HuH-7.5 (cell line): ENCODE measurements around the gene CDYL2.
"Not testable (repeated sequence)": the region's sequence is repeated elsewhere in the genome, so short reads cannot be mapped to it uniquely, and the experiment has no call there.

ENCODE experiments used
- DNase-seq: peaks from one replicate; pipeline ENCODE4 v3.0.0; 2011; ENCODE audit warnings: low spot score

Gene CDYL2

DNA sequence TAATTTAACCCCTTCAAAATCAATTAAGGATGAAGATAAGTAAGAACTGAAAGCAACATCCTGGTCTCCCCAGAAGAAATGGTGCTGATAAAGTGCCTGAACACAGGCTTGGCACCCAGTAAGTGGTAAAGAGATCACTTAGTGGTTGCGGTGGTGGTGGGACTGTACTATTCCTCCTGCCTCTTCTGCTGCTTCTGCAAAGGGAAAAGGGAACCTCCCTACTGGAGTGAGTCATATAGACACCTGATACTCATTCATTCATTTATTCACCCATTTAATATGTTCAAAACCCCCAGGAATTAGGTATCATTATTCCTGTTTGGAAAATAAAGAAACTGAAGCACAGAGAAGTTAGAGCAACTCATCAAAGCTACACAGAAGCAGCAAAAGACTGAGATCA, 60.6 kb downstream of the CDYL2 start:
- DNase-seq: no peak

- no peak for DNase-seq
These were observed 61.1 kb downstream of the CDYL2 start for GRCh38 chr16:80743273-80743672.

GRCh38 chr16:80742331-80742730, 62.1 kb downstream of the CDYL2 start:
- DNase-seq: no peak

GRCh38 chr16:80741724-80742123, 62.7 kb downstream of the CDYL2 start:
- DNase-seq: no peak

DNA sequence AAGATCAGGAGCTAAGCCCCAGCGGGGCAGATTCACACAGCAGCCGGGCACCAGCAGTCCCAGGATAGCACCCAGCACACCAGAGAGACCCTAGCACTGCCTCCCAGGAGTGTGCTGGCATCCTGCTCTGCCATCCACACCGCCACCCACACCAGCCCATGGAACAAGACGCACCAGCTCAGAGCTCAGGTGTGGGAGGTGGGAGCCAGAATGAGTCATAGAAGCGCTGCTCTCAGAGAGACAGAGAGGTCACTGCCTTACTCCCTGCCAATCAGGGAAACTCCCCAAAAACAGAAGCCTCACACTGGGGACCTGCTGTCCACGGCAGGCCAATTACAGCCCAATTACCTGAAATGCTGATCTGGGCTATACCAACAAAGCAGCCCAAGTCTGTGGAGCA, 64.9 kb downstream of the CDYL2 start:
- no peak for DNase-seq

GRCh38 chr16:80738521-80738920, 65.9 kb downstream of the CDYL2 start:
- no peak for DNase-seq

DNA sequence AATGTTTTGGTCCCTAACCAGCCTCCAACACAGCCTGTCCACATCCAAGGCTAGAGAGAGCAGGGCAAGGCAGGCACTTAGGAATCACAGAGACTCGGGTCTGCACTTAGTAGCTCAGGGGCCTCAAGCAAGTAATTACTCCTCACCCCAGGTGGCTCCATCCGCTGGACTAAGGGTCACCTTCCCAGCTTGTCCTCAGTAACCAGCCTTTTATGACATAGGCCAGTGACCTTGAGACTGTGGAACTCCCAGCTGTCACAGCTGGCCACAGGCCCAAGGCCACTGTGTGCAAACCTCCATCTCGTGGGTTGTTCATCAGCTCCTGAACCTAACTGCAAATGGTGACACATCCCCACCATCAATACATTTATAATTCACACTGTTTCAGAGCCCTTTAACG, 68.6 kb downstream of the CDYL2 start:
- peak; percentile 43 for DNase-seq

GRCh38 chr16:80733407-80733806, 71.0 kb downstream of the CDYL2 start:
- no peak for DNase-seq

- no peak for DNase-seq
These were observed 72.5 kb downstream of the CDYL2 start for GRCh38 chr16:80731915-80732314.

DNA sequence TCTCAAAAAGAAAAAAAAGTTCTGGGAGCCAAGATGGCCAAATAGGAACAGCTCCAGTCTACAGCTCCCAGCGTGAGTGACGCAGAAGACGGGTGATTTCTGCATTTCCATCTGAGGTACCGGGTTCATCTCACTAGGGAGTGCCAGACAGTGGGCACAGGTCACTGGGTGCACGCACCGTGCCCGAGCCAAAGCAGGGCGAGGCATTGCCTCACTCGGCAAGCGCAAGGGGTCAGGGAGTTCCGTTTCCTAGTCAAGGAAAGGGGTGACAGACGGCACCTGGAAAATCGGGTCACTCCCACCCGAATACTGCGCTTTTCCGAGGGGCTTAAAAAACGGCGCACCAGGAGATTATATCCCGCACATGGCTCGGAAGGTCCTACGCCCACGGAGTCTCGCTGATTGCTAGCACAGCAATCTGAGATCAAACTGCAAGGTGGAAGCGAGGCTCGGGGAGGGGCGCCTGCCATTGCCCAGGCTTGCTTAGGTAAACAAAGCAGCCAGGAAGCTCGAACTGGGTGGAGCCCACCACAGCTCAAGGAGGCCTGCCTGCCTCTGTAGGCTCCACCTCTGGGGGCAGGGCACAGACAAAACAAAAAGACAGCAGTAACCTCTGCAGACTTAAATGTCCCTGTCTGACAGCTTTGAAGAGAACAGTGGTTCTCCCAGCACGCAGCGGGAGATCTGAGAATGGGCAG, 77.2 kb downstream of the CDYL2 start:
- not testable (repeated sequence) for DNase-seq

DNA sequence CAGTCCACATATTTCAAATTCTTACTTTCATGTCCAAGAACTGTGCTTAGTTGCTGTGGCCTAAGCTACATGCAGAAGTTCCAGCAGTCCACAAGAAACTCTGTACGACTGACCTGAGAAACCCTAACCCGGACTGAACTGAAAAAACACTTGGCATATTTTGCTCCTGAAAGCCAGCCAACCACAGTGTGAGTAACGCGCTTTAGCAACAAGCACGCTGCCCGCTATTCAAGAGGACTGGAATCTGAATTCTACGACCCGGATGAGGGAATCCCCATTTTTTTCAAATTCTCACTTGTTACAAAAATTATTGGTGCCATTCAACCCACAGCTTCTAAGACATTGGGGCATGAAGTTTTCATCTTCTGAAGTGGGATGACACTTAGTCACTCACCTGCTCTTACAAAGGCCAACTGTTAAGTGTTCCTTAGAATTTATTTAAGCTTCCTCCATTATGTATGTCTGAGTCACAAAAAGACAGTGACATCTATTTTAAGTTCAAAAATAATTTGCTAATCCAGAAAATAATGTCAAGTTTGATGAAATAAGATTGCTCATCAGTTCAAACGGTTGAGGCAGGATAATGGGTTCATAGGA, 78.7 kb downstream of the CDYL2 start:
- DNase-seq: no peak

DNA sequence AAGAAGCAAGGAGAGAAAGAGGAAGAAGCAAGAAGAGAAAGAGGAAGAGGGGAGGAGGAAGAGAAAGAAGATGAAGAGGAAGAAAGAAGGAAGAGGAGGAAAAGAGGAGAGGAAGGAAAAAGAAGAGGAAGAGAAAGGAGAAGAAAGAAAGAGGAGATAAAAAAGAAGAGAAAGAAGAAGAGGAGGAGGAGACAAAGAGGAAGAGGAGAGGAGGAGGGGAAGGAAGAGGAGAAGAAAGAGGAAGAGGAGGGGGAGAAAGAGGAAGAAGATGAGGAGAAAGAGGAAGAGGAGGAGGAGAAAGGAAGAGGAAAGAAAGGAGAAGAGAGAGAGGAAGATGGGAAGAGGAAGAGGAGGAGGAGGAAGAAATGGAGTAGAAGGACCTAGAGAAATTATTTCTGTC, 80.4 kb downstream of the CDYL2 start:
- DNase-seq: no peak

DNA sequence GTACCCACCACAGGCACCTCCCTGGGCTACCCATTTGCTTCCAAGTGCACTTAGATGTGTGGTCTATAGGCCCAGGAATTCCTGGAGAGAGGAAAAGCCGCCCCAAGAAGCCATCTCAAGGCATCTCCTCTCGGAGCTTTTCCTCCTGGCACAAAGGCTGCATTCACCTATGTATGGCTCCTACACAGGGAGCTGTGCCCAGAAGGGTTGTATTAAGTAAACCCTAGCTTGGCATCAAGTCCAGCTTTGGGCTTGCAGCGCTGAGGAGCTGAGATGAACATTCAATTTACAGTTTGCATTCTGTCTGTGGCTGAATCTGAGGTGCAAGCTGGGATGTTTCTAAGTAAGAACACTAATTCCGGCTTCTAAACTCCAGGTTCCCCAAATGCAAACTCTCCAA, 81.3 kb downstream of the CDYL2 start:
- no peak for DNase-seq

GRCh38 chr16:80720804-80721371, 83.5 kb downstream of the CDYL2 start:
- no peak for DNase-seq

- no peak for DNase-seq
These were observed 84.8 kb downstream of the CDYL2 start for GRCh38 chr16:80719573-80719972.

- DNase-seq: no peak
These were observed 85.7 kb downstream of the CDYL2 start for GRCh38 chr16:80718480-80719220.

DNA sequence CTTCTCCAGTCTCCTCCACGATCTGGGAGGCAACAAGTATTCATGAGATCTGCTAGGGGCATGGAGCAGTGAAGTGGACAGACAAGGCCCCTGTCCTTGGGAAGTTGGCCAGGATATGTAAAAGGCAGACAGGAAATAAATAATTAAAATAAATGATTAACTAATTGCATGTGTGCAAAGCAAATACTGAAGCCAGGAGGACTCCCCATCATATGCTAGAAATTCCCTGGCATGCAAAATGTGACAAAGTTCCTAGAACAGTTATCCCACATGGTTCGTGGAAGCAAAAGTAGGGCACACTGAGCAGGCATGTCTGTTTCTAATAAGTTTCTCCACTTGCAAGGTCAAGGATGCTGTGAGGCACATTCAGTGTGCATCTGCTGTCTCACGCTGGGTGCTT, 86.8 kb downstream of the CDYL2 start:
- no peak for DNase-seq

DNA sequence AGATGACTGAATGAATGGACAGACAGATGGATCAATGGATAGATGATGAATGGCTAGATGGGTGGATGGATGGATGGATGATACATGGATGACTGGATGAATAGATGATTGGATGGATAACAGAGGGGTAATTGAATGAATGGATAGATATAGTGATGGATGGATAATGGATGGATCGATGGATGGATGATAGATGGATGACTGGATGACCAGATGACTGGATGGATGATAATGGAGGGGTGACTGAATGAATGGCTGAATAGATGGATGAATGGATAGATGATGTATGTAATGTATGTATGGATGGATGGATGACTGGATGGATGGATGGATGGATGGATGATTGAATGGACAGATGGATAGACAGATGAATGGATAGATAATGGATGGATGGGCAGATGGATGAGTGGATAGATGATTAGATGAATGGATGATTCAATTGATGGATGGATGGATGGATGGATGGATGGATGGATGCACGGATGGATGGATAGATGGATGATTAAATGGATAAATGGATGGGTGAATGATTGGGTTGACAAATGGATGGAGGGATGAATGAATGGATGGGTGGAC, 87.7 kb downstream of the CDYL2 start:
- no peak for DNase-seq

DNA sequence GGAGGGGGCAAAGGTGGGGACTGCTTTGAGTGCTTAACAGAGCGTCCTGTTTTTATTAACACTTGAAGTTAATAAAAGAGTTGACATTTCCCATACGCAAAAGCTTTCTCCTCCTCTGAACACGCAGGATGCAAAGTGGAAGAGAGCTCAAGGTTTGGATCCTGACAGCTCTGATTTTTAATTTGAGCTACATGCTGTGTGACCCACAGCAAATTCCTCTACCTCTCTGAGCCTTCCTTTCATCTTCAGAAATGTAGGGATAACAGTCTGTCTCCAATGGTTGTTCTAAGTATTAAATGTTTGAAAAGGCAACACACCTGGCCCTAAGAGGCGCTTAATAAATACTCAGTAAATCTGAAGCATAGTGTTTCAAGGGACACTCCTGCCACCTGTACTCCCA, 93.0 kb downstream of the CDYL2 start:
- DNase-seq: no peak

DNA sequence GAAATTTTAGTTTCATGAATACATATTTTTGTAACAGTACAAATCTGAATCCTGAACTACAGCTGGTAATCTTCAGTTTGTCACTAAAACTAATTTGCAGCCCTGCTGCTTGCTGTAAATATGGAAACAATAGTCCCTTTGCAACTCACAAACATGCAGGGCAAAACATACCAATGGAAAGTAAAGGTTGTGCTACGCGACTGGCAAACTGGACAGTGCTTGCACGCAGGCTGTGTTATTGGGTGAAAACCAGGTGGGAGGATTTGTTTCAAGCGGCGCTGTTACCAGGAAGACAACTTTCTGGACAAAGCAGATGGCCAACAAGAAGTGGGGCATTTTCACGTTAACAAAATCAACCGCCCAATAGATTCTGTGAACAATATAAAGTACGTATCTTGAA, 93.5 kb downstream of the CDYL2 start:
- no peak for DNase-seq

DNA sequence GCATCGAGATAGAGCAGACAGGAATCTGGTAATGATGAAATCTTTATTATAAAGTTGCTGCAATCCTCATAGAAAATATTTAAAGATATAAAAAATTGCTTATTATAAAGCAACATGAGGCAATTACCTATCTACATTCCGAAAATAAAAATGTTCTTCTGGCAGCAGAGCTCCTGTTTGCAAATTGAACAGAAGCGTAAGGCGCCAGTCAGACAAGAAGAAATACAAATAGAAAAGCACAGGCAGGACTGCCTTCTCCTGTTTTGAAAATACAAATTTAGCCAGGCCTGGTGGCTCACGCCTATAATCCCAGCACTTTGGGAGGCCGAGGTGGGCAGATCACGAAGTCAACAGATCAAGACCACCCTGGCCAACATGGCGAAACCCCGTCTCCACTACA, 95.6 kb downstream of the CDYL2 start:
- DNase-seq: no peak

DNA sequence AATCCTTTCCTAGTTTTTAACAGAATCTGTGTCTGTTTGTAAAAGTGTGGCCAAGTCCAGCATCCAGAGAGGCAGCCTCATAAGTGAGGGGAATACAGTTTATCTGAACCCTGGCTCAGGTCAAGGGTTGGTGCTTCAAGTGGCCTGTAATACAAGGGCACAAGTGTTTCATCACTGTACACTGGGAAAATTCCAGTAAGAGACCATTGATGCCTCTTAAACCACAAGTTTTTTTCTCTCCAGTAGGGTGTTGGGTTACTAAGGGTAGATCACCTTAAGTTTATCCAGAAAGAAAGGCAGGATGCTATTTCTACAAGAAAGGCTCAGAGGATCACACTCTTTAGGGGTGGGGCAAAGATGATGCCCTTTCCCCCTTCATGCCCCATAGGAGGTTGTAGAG, 96.7 kb downstream of the CDYL2 start:
- no peak for DNase-seq

GRCh38 chr16:80705596-80705995, 98.8 kb downstream of the CDYL2 start:
- DNase-seq: no peak
